OCI-LY3 (cell line): ENCODE data around the gene GRAMD1B.
"Not testable (repeated sequence)": the region's sequence is repeated elsewhere in the genome, so short reads cannot be mapped to it uniquely, and the experiment has no call there.

Experiments
- H2AFZ ChIP-seq: fragments of 200-600, 300-600 bp; shearing (Covaris generic); 2 replicates; pipeline ENCODE4 v1.6.0; 2014; ENCODE audit warnings: antibody characterized with exemption, low read depth, low read length
- H3K27ac ChIP-seq: fragments of 200-600, 300-600 bp; sonication (generic); 2 replicates; pipeline ENCODE4 v1.5.1; 2014; ENCODE audit warnings: mild to moderate bottlenecking, low read length, moderate library complexity, mixed read lengths
- H3K27me3 ChIP-seq: fragments of 200-600, 300-600 bp; sonication (generic); 2 replicates; pipeline ENCODE4 v1.6.1; 2014; ENCODE audit warnings: low read depth, low read length, mixed read lengths
- H3K36me3 ChIP-seq: fragments of 200-600, 300-600 bp; sonication (generic); replicated peaks from 2 replicates; pipeline ENCODE3; 2014; ENCODE audit warnings: low read depth, low read length, mixed read lengths
- H3K4me1 ChIP-seq: fragments of 300-600, 200-600 bp; sonication (generic); 2 replicates; pipeline ENCODE4 v1.6.1; 2014; ENCODE audit warnings: low read length, mixed read lengths
- H3K4me2 ChIP-seq: fragments of 200-600, 300-600 bp; sonication (generic); 2 replicates; pipeline ENCODE4 v1.6.1; 2014; ENCODE audit warnings: low read length, mixed read lengths
- H3K4me3 ChIP-seq: fragments of 300-600, 200-600 bp; sonication (generic); 2 replicates; pipeline ENCODE4 v1.5.1; 2014; ENCODE audit warnings: antibody characterized with exemption, mild to moderate bottlenecking, low read length, moderate library complexity
- H3K79me2 ChIP-seq: fragments of 300-600, 200-600 bp; shearing (Covaris generic); 2 replicates; pipeline ENCODE4 v1.6.1; 2014; ENCODE audit warnings: mild to moderate bottlenecking, low read length, mixed read lengths
- H3K9ac ChIP-seq: fragments of 300-600, 200-600 bp; shearing (Covaris generic); 2 replicates; pipeline ENCODE4 v1.6.0; 2014; ENCODE audit warnings: mild to moderate bottlenecking, low read length, moderate library complexity
- H3K9me3 ChIP-seq: fragments of 200-600, 300-600 bp; shearing (Covaris generic); 2 replicates; pipeline ENCODE4 v1.6.1; 2014; ENCODE audit warnings: low read length, mixed read lengths; ENCODE audit not compliant: insufficient read depth
- H4K20me1 ChIP-seq: fragments of 200-600, 300-600 bp; sonication (generic); 2 replicates; pipeline ENCODE4 v1.6.1; 2016; ENCODE audit warnings: low read length, mixed read lengths; ENCODE audit not compliant: insufficient read depth
- CTCF ChIP-seq: fragments of 200-600, 300-600 bp; sonication (generic); IDR thresholded peaks from 2 replicates; pipeline ENCODE4 v1.5.1; 2014; ENCODE audit warnings: antibody characterized with exemption, low read length, low read depth
- EZH2phosphoT487 ChIP-seq: fragments of 200-600 bp; shearing (Covaris generic); IDR thresholded peaks from 2 replicates; pipeline ENCODE4 v1.6.1; 2018; ENCODE audit warnings: antibody characterized with exemption, mixed run types, low read depth

GRAMD1B gene

GRCh38 chr11:123511037-123511870, 81.2 kb downstream of the GRAMD1B start:
- Histone ChIP-seq H3K27ac (no peak overlapping the region), H3K79me2 (no peaks in the 10 kb centered on the region; the same call in 1 of the 2 replicates), H3K36me3 (no peaks in the 10 kb centered on the region), H3K4me3 (peak overlapping the region; percentile 43; the same call in 1 of the 2 replicates), H3K4me1 (peaks cover 14% of the 10 kb centered on the region), H3K27me3 (no peaks in the 10 kb centered on the region), H3K9me3 (no peaks in the 10 kb centered on the region), H3K9ac (no peak overlapping the region), H2AFZ (0 out of 2 replicates have a peak overlapping the region, but pooled peaks have one; percentile 69), H4K20me1 (peaks cover 6% of the 10 kb centered on the region; the same call in 1 of the 2 replicates), H3K4me2 (peak overlapping the region; percentile 65)
- TF ChIP-seq CTCF (peak; percentile 86), EZH2phosphoT487 (no peak)

- not testable (repeated sequence) for H3K79me2 ChIP-seq, H4K20me1 ChIP-seq
- peaks cover 29% of the 10 kb centered on the region for H3K4me1 ChIP-seq
Observed at GRCh38 chr11:123513309-123513708, 83.2 kb downstream of the GRAMD1B start.

GRCh38 chr11:123516238-123516637, 86.2 kb downstream of the GRAMD1B start:
- no peak overlapping the region for H3K27ac ChIP-seq
- no peak overlapping the region for H3K4me3 ChIP-seq
- no peaks in the 10 kb centered on the region; the same call in 1 of the 2 replicates for H3K79me2 ChIP-seq
- H4K20me1 ChIP-seq: no peaks in the 10 kb centered on the region; the same call in 1 of the 2 replicates
- no peak overlapping the region for H2AFZ ChIP-seq
- no peaks in the 10 kb centered on the region for H3K9me3 ChIP-seq
- no peak overlapping the region for H3K9ac ChIP-seq
- TF ChIP-seq CTCF (no peak), EZH2phosphoT487 (no peak)
- H3K27me3 ChIP-seq: 0 out of 2 replicates have a peak, but pooled peaks cover under 1% of the 10 kb centered on the region
- H3K4me1 ChIP-seq: peaks cover 27% of the 10 kb centered on the region
- no peaks in the 10 kb centered on the region for H3K36me3 ChIP-seq
- H3K4me2 ChIP-seq: 0 out of 2 replicates have a peak overlapping the region, but pooled peaks have one; percentile 1

More at GRCh38 chr11:123513309-123513708, 83.2 kb downstream of the GRAMD1B start:
- H3K9ac ChIP-seq, H3K4me2 ChIP-seq, H3K27me3 ChIP-seq, H2AFZ ChIP-seq, H3K36me3 ChIP-seq, H3K9me3 ChIP-seq, H3K4me3 ChIP-seq, H3K27ac ChIP-seq: not testable (repeated sequence)

- 0 out of 2 replicates have a peak, but pooled peaks cover 3% of the 10 kb centered on the region for H3K27me3 ChIP-seq
- H3K4me3 ChIP-seq: peak overlapping the region; percentile 67
- H3K4me1 ChIP-seq: peaks cover 24% of the 10 kb centered on the region
- H3K4me2 ChIP-seq: peak overlapping the region; percentile 85
- TF ChIP-seq EZH2phosphoT487 (no peak), CTCF (peak; percentile 34; the same call in 1 of the 2 replicates)
- 0 out of 2 replicates have a peak overlapping the region, but pooled peaks have one; percentile 9 for H2AFZ ChIP-seq
- H4K20me1 ChIP-seq: no peaks in the 10 kb centered on the region
- no peak overlapping the region for H3K27ac ChIP-seq
- no peaks in the 10 kb centered on the region; the same call in 1 of the 2 replicates for H3K79me2 ChIP-seq
- no peaks in the 10 kb centered on the region for H3K36me3 ChIP-seq
- no peaks in the 10 kb centered on the region for H3K9me3 ChIP-seq
- 0 out of 2 replicates have a peak overlapping the region, but pooled peaks have one; percentile 13 for H3K9ac ChIP-seq
Observed at GRCh38 chr11:123517559-123518364, 87.7 kb downstream of the GRAMD1B start.
